ENCODE measurements around the gene POU6F2.
"Not testable (repeated sequence)": the region's sequence is repeated elsewhere in the genome, so short reads cannot be mapped to it uniquely, and the experiment has no call there.

POU6F2 gene

GRCh38 chr7:39353615-39354376, 376.1 kb downstream of the POU6F2 start:
- no peak for DNase-seq (ENCODE audit: low read depth in 2 of 2)

- no peak for DNase-seq (ENCODE audit: low read depth in 2 of 2)
Observed at GRCh38 chr7:39355664-39356063, 378.0 kb downstream of the POU6F2 start.

- DNase-seq (ENCODE audit: low read depth in 2 of 2), result no peak
Observed at GRCh38 chr7:39356172-39356925, 378.6 kb downstream of the POU6F2 start.

- no peak for DNase-seq (ENCODE audit: low read depth in 2 of 2)
Observed at GRCh38 chr7:39357648-39358047, 379.9 kb downstream of the POU6F2 start.

GRCh38 chr7:39360038-39360437, 382.3 kb downstream of the POU6F2 start:
- DNase-seq (ENCODE audit: low read depth in 2 of 2), result no peak

- no peak for DNase-seq (ENCODE audit: low read depth in 2 of 2)
Observed at GRCh38 chr7:39360766-39361165, 383.1 kb downstream of the POU6F2 start.

- no peak for DNase-seq (ENCODE audit: low read depth in 2 of 2)
Observed at GRCh38 chr7:39365751-39366295, 388.1 kb downstream of the POU6F2 start.

GRCh38 chr7:39367451-39367850, 389.7 kb downstream of the POU6F2 start:
- no peak for DNase-seq (ENCODE audit: low read depth in 2 of 2)

GRCh38 chr7:39367943-39368342, 390.2 kb downstream of the POU6F2 start:
- no peak for DNase-seq (ENCODE audit: low read depth in 2 of 2)

- no peak for DNase-seq (ENCODE audit: low read depth in 2 of 2)
Observed at GRCh38 chr7:39372383-39372782, 394.7 kb downstream of the POU6F2 start.

GRCh38 chr7:39374436-39375040, 396.8 kb downstream of the POU6F2 start:
- no peak for DNase-seq (ENCODE audit: low read depth in 2 of 2)

GRCh38 chr7:39375047-39375873, 397.6 kb downstream of the POU6F2 start:
- no peak for DNase-seq (ENCODE audit: low read depth in 2 of 2)

GRCh38 chr7:39375874-39376190, 398.1 kb downstream of the POU6F2 start:
- no peak for DNase-seq (ENCODE audit: low read depth in 2 of 2)

- not testable (repeated sequence) for DNase-seq (ENCODE audit: low read depth in 2 of 2)
Observed at GRCh38 chr7:39376881-39377280, 399.2 kb downstream of the POU6F2 start.

GRCh38 chr7:39379416-39379815, 401.7 kb downstream of the POU6F2 start:
- DNase-seq (ENCODE audit: low read depth in 2 of 2), result no peak

- no peak for DNase-seq (ENCODE audit: low read depth in 2 of 2)
Observed at GRCh38 chr7:39383136-39383535, 405.4 kb downstream of the POU6F2 start.

- no peak for DNase-seq (ENCODE audit: low read depth in 2 of 2)
Observed at GRCh38 chr7:39384386-39384785, 406.7 kb downstream of the POU6F2 start.

- DNase-seq (ENCODE audit: low read depth in 2 of 2), result no peak
Observed at GRCh38 chr7:39386718-39387117, 409.0 kb downstream of the POU6F2 start.

- no peak for DNase-seq (ENCODE audit: low read depth in 2 of 2)
Observed at GRCh38 chr7:39392151-39392550, 414.4 kb downstream of the POU6F2 start.

GRCh38 chr7:39394105-39394680, 416.5 kb downstream of the POU6F2 start:
- DNase-seq (ENCODE audit: low read depth in 2 of 2), result no peak

- DNase-seq (ENCODE audit: low read depth in 2 of 2), result no peak
Observed at GRCh38 chr7:39399458-39399857, 421.7 kb downstream of the POU6F2 start.
